ENCODE data around the gene GLI3.

- TF ChIP-seq POLR2A (IDR thresholded peaks at IDR 0.05), result no peak
- TF ChIP-seq CTCF (IDR thresholded peaks at IDR 0.05), result no peak
Observed at GRCh38 chr7:42263971-42264370, 27.0 kb upstream of the GLI3 start.
